ENCODE data around the gene MTMR10. TPM values are rescaled to one million over a fixed set of nuclear protein-coding genes. Genes with fewer than 3 reads are reported as not detected.

The MTMR10 gene
- total RNA-seq, 1 donor from 2014 or later = 19.0 TPM

DNA sequence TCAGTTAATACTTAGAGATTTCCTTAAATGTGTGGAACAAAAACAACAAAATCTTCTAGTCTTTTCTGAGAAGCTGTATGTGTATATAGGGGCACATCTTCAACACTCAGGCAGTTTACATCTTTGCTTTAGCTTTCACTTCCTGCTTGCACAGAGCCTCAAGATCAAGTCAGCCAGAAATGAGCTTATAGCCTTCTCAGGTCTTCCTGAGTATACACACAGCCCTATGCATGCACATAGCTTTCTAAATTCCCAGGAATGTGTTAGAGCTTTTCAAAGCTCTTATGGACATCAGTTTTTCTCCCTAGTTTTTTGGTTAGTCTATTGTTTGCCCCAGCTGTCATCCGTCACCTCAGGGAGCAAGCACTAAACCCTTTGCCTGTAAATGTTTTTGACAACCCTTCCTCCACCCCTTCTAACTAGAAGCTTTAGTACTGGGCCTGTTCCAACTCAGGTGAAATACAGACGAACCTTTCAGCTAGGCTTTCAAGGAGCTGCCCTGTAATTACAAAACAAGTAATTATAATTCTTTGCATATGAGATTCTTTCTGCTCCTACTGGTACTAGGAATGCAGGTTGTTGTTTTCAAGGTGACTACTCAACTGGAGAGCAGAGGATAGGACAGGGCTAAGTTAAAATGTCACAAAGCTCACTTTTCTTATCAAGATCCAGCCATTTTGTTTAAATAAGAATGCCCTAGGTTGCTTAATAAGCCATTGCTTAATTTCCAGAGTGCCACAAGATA, 22.6 kb upstream of the MTMR10 start:
- DNase-seq (ENCODE audit: low read depth) = no peak
- no peak for TF ChIP-seq CTCF (conservative IDR thresholded peaks at IDR 0.05; ENCODE audit: low read depth, low read length)
- no peak overlapping the region for H3K4me3 ChIP-seq (ENCODE audit: low read depth, low read length)

- no peak for DNase-seq (ENCODE audit: low read depth)
- no peak overlapping the region for H3K4me3 ChIP-seq (ENCODE audit: low read depth, low read length)
- TF ChIP-seq CTCF (conservative IDR thresholded peaks at IDR 0.05; ENCODE audit: low read depth, low read length) = no peak
Observed at GRCh38 chr15:31012455-31012854, 21.0 kb upstream of the MTMR10 start.

- no peak for TF ChIP-seq CTCF (conservative IDR thresholded peaks at IDR 0.05; ENCODE audit: low read depth, low read length)
- no peak for DNase-seq (ENCODE audit: low read depth)
Observed at GRCh38 chr15:31010036-31010435, 18.6 kb upstream of the MTMR10 start.

DNA sequence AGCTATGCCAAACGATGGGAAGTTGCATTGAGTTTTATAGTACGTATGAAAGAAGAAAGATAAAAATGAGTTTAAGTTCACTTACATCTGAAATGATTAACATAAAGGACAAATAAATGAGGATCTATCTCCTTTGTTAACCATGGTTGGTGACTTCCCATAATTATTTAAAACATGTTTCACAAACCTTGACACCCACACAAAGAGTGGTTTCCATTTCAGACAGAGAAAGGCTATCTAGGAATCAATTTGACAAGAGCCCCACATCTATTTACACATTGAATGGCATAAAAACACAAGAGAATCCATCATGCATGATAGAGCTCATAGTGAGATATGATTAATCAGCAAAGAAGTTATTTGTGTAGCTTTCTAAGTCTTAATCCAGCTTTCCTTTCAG, 14.2 kb upstream of the MTMR10 start:
- TF ChIP-seq CTCF (conservative IDR thresholded peaks at IDR 0.05; ENCODE audit: low read depth, low read length) = no peak
- no peak for DNase-seq (ENCODE audit: low read depth)

More at GRCh38 chr15:31010036-31010435, 18.6 kb upstream of the MTMR10 start:
- no peak overlapping the region for H3K4me3 ChIP-seq (ENCODE audit: low read depth, low read length)

GRCh38 chr15:31004220-31004733, 12.8 kb upstream of the MTMR10 start:
- TF ChIP-seq CTCF (conservative IDR thresholded peaks at IDR 0.05; ENCODE audit: low read depth, low read length) = no peak
- no peak overlapping the region for H3K4me3 ChIP-seq (ENCODE audit: low read depth, low read length)
- DNase-seq (ENCODE audit: low read depth) = no peak

More for the DNA sequence above, 14.2 kb upstream of the MTMR10 start:
- no peak overlapping the region for H3K4me3 ChIP-seq (ENCODE audit: low read depth, low read length)

DNA sequence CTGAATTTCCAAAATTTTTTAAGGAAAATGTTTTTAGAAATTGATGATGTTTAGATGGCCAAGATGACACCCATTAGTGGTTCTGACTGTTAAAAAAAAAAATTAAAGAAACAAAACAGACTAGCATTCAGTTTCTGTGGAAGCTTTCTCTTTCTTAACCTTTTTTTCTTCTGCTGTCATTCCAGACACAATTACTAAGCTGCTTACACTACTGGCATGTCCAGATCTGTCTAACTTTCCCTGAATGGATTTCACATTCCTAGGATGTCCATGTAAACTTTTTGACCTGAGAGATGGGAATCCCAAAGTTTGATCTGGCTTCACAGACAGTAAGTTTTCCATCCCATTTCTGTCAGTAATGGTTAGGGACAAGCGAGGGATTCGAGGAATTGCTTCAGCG, 10.3 kb upstream of the MTMR10 start:
- H3K4me3 ChIP-seq (ENCODE audit: low read depth, low read length) = no peak overlapping the region
- no peak for DNase-seq (ENCODE audit: low read depth)
- no peak for TF ChIP-seq CTCF (conservative IDR thresholded peaks at IDR 0.05; ENCODE audit: low read depth, low read length)

GRCh38 chr15:30999729-31000128, 8.3 kb upstream of the MTMR10 start:
- no peak for TF ChIP-seq CTCF (conservative IDR thresholded peaks at IDR 0.05; ENCODE audit: low read depth, low read length)
- no peak for DNase-seq (ENCODE audit: low read depth)
- H3K4me3 ChIP-seq (ENCODE audit: low read depth, low read length) = no peak overlapping the region
